ENCODE data around the gene COX19.

COX19 gene

DNA sequence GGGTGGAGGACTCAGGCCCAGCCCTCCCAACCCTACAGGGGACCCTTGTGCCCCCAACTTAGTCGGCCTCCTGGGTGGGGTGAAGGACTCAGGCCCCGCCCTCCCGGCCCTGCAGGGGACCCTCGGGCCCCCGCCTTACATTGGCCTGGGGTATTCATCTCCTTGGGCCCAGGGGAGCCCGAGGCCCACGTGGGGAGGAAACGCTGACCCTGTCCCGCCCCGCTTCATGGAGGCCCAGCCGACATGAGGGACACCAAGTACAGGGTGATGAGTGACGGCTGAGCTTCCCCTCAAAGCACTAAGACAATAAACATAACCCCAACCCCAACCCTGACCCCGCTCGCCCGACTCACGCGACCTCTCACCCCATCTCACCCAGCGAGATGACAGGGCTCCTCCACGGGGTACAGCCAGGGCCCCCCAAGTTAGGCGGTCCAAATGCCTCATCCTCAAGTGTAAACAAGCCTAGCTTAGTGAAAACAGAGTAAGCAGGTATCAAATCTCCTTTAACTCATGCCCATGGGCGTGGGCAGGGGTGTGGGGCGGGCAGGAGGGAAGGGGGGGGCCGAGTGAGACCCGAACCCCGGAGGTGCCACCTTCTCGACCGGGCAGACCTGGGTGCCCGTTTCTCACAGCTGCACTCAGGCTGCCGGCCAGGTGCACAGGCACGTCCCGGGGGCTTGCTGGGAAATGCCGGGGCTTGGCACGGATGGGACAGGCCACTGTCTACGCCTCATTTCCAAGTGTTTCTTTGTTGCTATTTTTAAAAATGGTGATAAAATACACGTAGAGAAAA is 15.8 kb upstream of the COX19 start:
- Histone ChIP-seq H3K4me3 (ENCODE audit: low read length) (no peak overlapping the region), H3K36me3 (ENCODE audit: control insufficient read depth, insufficient read depth, low read length) (no peaks in the 10 kb centered on the region; the same call in 1 of the 2 replicates), H3K4me1 (ENCODE audit: control insufficient read depth, insufficient read depth, low read length) (no peaks in the 10 kb centered on the region; the same call in 1 of the 2 replicates), H3K9me3 (ENCODE audit: control insufficient read depth, insufficient read depth, low read length) (no peaks in the 10 kb centered on the region), H3K27ac (ENCODE audit: low read length) (no peak overlapping the region), H3K27me3 (ENCODE audit: control insufficient read depth, insufficient read depth, low read length) (no peaks in the 10 kb centered on the region)
- whole genome bisulfite sequencing (ENCODE audit: insufficient coverage, insufficient read length), result no CpG with 5 or more reads among the region's 35 CpGs
- DNase-seq (ENCODE audit: low read depth, low spot score), result no peak

GRCh38 chr7:990352-990932 is 15.1 kb upstream of the COX19 start:
- H3K27ac ChIP-seq (ENCODE audit: low read length), result no peak overlapping the region
- H3K4me1 ChIP-seq (ENCODE audit: control insufficient read depth, insufficient read depth, low read length), result no peaks in the 10 kb centered on the region; the same call in 1 of the 2 replicates
- no peak overlapping the region for H3K4me3 ChIP-seq (ENCODE audit: low read length)
- no peak for DNase-seq (ENCODE audit: low read depth, low spot score)
- no peaks in the 10 kb centered on the region for H3K27me3 ChIP-seq (ENCODE audit: control insufficient read depth, insufficient read depth, low read length)
- no peaks in the 10 kb centered on the region for H3K9me3 ChIP-seq (ENCODE audit: control insufficient read depth, insufficient read depth, low read length)
- no CpG with 5 or more reads among the region's 36 CpGs for WGBS (ENCODE audit: insufficient coverage, insufficient read length)
- no peaks in the 10 kb centered on the region; the same call in 1 of the 2 replicates for H3K36me3 ChIP-seq (ENCODE audit: control insufficient read depth, insufficient read depth, low read length)

DNA sequence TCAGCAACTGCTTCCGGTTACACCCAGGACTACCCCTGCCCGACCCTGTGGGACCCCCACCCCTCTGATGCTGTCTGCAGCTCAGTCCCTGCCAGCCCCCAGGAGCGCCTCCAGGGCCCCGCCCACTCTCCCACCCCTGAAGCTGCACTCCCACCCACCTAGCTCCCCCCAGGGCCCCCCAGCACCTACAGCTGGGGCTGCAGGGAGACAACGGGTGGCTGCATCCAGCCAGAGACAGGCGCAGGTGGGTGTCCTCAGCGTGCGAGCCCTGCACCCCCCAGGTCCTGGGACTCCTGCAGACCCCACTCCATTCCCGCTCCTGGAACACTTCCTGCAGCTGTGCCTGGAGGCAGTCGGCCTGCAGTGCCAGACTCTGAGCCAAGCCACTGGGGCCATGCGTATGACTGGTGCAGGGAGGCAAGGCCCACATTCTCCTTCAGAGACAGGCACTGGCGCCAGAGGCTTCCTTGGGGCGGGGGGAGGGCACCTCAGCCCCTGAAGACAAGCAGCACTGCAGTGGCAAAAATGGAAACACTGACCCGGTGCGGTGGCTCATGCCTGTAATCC is 13.7 kb upstream of the COX19 start:
- Histone ChIP-seq H3K4me1 (ENCODE audit: control insufficient read depth, insufficient read depth, low read length) (no peaks in the 10 kb centered on the region; the same call in 1 of the 2 replicates), H3K36me3 (ENCODE audit: control insufficient read depth, insufficient read depth, low read length) (no peaks in the 10 kb centered on the region; the same call in 1 of the 2 replicates), H3K4me3 (ENCODE audit: low read length) (no peak overlapping the region), H3K27me3 (ENCODE audit: control insufficient read depth, insufficient read depth, low read length) (no peaks in the 10 kb centered on the region), H3K9me3 (ENCODE audit: control insufficient read depth, insufficient read depth, low read length) (no peaks in the 10 kb centered on the region), H3K27ac (ENCODE audit: low read length) (no peak overlapping the region)
- no CpG with 5 or more reads among the region's 15 CpGs for WGBS (ENCODE audit: insufficient coverage, insufficient read length)
- DNase-seq (ENCODE audit: low read depth, low spot score), result no peak

DNA sequence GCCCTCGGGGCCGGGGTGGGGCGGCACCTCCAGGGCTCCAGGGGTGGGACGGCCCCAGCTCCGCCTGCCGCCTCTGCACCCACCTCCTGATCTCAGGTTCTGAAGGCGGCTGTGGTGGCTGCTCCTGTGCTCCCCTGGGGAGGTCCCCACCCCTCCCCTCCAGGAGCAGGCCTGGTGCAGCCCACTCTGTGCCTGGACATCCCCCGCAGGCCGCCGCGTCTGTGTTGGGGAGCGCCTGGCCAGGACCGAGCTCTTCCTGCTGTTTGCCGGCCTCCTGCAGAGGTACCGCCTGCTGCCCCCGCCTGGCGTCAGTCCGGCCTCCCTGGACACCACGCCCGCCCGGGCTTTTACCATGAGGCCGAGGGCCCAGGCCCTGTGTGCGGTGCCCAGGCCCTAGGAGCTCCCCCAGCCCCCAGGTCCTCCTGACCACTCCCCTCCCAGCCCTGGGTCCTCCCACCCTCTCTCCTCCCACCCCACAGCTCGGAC is 13.1 kb upstream of the COX19 start:
- Histone ChIP-seq H3K27ac (ENCODE audit: low read length) (no peak overlapping the region), H3K36me3 (ENCODE audit: control insufficient read depth, insufficient read depth, low read length) (no peaks in the 10 kb centered on the region; the same call in 1 of the 2 replicates), H3K27me3 (ENCODE audit: control insufficient read depth, insufficient read depth, low read length) (no peaks in the 10 kb centered on the region), H3K9me3 (ENCODE audit: control insufficient read depth, insufficient read depth, low read length) (no peaks in the 10 kb centered on the region), H3K4me3 (ENCODE audit: low read length) (no peak overlapping the region), H3K4me1 (ENCODE audit: control insufficient read depth, insufficient read depth, low read length) (no peaks in the 10 kb centered on the region; the same call in 1 of the 2 replicates)
- no CpG with 5 or more reads among the region's 24 CpGs for WGBS (ENCODE audit: insufficient coverage, insufficient read length)
- DNase-seq (ENCODE audit: low read depth, low spot score), result no peak

DNA sequence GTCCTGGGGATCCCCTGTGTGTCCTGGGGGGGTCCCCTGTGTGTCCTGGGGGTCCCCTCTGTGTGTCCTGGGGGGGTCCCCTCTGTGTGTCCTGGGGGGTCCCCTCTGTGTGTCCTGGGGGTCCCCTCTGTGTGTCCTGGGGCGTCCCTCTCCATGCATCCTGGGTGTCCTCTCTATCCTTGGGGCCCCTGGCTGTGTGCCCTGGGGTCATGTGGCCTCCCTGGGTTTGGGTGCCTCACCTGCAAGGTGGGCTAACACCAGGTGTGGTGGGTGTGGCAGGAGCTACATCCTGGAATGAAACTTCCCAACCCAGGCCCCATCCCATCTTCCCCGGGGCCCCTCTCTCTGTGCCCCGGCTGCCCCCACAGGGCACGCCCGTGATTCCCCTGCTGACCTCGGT is 12.6 kb upstream of the COX19 start:
- no peaks in the 10 kb centered on the region for H3K27me3 ChIP-seq (ENCODE audit: control insufficient read depth, insufficient read depth, low read length)
- no peak overlapping the region for H3K4me3 ChIP-seq (ENCODE audit: low read length)
- no CpG with 5 or more reads among the region's 6 CpGs for WGBS (ENCODE audit: insufficient coverage, insufficient read length)
- H3K27ac ChIP-seq (ENCODE audit: low read length), result no peak overlapping the region
- no peaks in the 10 kb centered on the region; the same call in 1 of the 2 replicates for H3K36me3 ChIP-seq (ENCODE audit: control insufficient read depth, insufficient read depth, low read length)
- no peaks in the 10 kb centered on the region for H3K9me3 ChIP-seq (ENCODE audit: control insufficient read depth, insufficient read depth, low read length)
- no peaks in the 10 kb centered on the region; the same call in 1 of the 2 replicates for H3K4me1 ChIP-seq (ENCODE audit: control insufficient read depth, insufficient read depth, low read length)
- no peak for DNase-seq (ENCODE audit: low read depth, low spot score)

- Histone ChIP-seq H3K27ac (ENCODE audit: low read length) (no peak overlapping the region), H3K27me3 (ENCODE audit: control insufficient read depth, insufficient read depth, low read length) (no peaks in the 10 kb centered on the region), H3K36me3 (ENCODE audit: control insufficient read depth, insufficient read depth, low read length) (no peaks in the 10 kb centered on the region; the same call in 1 of the 2 replicates), H3K4me1 (ENCODE audit: control insufficient read depth, insufficient read depth, low read length) (no peaks in the 10 kb centered on the region; the same call in 1 of the 2 replicates), H3K9me3 (ENCODE audit: control insufficient read depth, insufficient read depth, low read length) (no peaks in the 10 kb centered on the region), H3K4me3 (ENCODE audit: low read length) (no peak overlapping the region)
- DNase-seq (ENCODE audit: low read depth, low spot score), result no peak
- no CpG with 5 or more reads among the region's 56 CpGs for WGBS (ENCODE audit: insufficient coverage, insufficient read length)
Observed at GRCh38 chr7:986766-987751, 11.7 kb upstream of the COX19 start.

GRCh38 chr7:985915-986741 is 10.8 kb upstream of the COX19 start:
- Histone ChIP-seq H3K27ac (ENCODE audit: low read length) (no peak overlapping the region), H3K36me3 (ENCODE audit: control insufficient read depth, insufficient read depth, low read length) (no peaks in the 10 kb centered on the region; the same call in 1 of the 2 replicates), H3K27me3 (ENCODE audit: control insufficient read depth, insufficient read depth, low read length) (no peaks in the 10 kb centered on the region), H3K9me3 (ENCODE audit: control insufficient read depth, insufficient read depth, low read length) (no peaks in the 10 kb centered on the region), H3K4me3 (ENCODE audit: low read length) (no peak overlapping the region), H3K4me1 (ENCODE audit: control insufficient read depth, insufficient read depth, low read length) (no peaks in the 10 kb centered on the region; the same call in 1 of the 2 replicates)
- DNase-seq (ENCODE audit: low read depth, low spot score), result no peak
- WGBS (ENCODE audit: insufficient coverage, insufficient read length), result no CpG with 5 or more reads among the region's 41 CpGs

DNA sequence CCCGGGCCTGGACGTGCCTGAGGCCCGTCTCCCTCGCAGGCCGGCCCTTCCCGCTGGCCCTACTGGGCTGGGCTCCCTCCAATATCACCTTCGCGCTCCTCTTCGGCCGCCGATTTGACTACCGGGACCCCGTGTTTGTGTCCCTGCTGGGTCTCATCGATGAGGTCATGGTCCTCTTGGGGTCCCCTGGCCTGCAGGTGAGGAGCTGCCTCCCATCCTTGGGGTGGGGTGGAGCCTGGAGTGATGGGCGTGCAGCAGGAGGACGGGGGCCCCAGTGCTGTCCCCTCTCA is 9.7 kb upstream of the COX19 start:
- H3K9me3 ChIP-seq (ENCODE audit: control insufficient read depth, insufficient read depth, low read length), result no peaks in the 10 kb centered on the region
- no peak for DNase-seq (ENCODE audit: low read depth, low spot score)
- H3K4me1 ChIP-seq (ENCODE audit: control insufficient read depth, insufficient read depth, low read length), result no peaks in the 10 kb centered on the region; the same call in 1 of the 2 replicates
- no peaks in the 10 kb centered on the region; the same call in 1 of the 2 replicates for H3K36me3 ChIP-seq (ENCODE audit: control insufficient read depth, insufficient read depth, low read length)
- no peaks in the 10 kb centered on the region for H3K27me3 ChIP-seq (ENCODE audit: control insufficient read depth, insufficient read depth, low read length)
- no CpG with 5 or more reads among the region's 16 CpGs for WGBS (ENCODE audit: insufficient coverage, insufficient read length)
- no peak overlapping the region for H3K4me3 ChIP-seq (ENCODE audit: low read length)
- no peak overlapping the region for H3K27ac ChIP-seq (ENCODE audit: low read length)

GRCh38 chr7:984361-985126 is 9.2 kb upstream of the COX19 start:
- no peak for DNase-seq (ENCODE audit: low read depth, low spot score)
- no CpG with 5 or more reads among the region's 39 CpGs for WGBS (ENCODE audit: insufficient coverage, insufficient read length)
- no peaks in the 10 kb centered on the region for H3K9me3 ChIP-seq (ENCODE audit: control insufficient read depth, insufficient read depth, low read length)
- H3K27ac ChIP-seq (ENCODE audit: low read length), result no peak overlapping the region
- H3K27me3 ChIP-seq (ENCODE audit: control insufficient read depth, insufficient read depth, low read length), result no peaks in the 10 kb centered on the region
- H3K4me1 ChIP-seq (ENCODE audit: control insufficient read depth, insufficient read depth, low read length), result no peaks in the 10 kb centered on the region; the same call in 1 of the 2 replicates
- H3K4me3 ChIP-seq (ENCODE audit: low read length), result no peak overlapping the region
- H3K36me3 ChIP-seq (ENCODE audit: control insufficient read depth, insufficient read depth, low read length), result no peaks in the 10 kb centered on the region; the same call in 1 of the 2 replicates
